Suppressor macrophage treated with lipopolysaccharide for 4 hours (primary cell): ENCODE data around the gene ING3.

Source experiments
- DNase-seq: peaks from one replicate; pipeline ENCODE4 v3.0.0-alpha.2; 2020

The ING3 gene

GRCh38 chr7:120950539-120951308, at the start of gene ING3:
ING3 (plus strand) TSS chr7:120950777; CDS start chr7:120950897, 120 bp downstream.
- DNase-seq = peak; percentile 99

- no peak for DNase-seq
Observed at GRCh38 chr7:120915314-120916105, 35.1 kb upstream of the ING3 start.

DNA sequence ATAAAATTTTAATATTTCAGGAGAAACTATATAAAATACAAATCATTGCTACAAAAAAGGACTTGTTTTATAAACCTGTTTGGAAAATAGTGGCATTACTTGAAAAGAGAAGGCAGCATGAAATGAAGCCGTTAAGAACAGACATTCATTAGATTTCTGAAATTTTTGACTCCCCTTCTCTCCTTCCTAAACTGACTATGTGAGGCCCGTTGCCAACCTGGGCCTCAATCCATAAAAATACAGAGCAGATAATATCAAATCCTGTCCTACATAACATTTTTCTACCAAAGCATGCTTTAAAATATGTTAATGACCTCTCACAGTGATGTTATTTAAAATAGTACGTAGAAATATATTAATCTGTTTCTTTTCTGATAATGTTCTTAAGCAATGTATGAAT, 34.5 kb upstream of the ING3 start:
- DNase-seq = no peak

DNA sequence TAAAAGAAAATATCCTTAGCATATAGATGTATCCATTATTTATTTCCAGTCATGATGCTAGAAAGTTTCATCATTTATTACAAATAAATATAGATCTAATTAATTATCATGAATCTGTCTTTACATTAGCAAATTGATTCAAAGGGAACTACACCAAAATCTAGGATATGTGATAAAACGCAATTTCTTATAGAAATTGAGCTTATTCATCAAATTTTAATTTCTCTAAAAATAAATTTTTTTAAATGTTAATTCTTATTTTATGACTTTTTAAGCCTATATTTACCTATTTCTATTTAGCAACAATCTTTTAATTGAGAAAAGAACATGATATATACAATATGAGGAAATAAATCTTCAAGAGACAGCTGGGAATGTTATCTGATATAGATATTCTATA, 34.0 kb upstream of the ING3 start:
- no peak for DNase-seq

DNA sequence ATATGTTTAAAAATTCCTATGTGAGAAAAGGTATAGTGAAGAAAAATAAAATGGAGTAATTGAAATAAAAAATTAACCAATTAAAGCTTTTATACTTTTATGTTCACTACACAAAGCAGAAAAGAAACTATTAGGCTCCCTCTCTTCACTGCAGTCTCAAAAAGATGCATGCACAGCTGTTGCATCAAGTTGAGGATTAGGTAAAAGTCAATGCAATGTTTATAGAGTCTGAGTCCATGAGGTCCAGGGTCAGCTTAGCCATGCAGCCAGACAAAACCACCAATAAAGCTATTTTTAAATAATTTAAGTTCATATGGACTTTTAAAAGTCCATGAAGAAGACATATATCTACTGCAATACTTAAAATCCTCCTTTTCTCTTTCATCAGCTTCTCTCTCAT, 31.1 kb upstream of the ING3 start:
- DNase-seq = no peak

DNA sequence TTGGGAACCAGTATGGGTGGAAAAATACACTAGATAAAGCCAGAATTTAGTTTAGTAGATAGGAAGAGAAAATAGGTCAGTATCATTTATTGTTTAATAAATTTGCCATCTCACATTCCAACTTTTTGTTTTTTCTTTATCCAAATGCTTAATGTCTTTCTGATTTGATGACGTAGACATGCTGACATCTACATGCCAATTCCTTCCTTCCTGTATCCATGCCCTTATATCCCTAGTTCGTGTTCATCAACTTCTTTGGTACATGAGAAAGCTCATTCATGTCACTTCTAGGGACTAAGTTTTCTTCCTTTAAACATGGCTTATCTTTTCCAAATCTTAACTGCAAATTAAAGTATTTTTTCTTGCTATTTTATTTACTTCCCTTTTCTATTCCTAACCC, 30.5 kb upstream of the ING3 start:
- DNase-seq = no peak

- no peak for DNase-seq
Observed at GRCh38 chr7:120920591-120921274, 29.8 kb upstream of the ING3 start.

GRCh38 chr7:120924837-120925236, 25.7 kb upstream of the ING3 start:
- no peak for DNase-seq

DNA sequence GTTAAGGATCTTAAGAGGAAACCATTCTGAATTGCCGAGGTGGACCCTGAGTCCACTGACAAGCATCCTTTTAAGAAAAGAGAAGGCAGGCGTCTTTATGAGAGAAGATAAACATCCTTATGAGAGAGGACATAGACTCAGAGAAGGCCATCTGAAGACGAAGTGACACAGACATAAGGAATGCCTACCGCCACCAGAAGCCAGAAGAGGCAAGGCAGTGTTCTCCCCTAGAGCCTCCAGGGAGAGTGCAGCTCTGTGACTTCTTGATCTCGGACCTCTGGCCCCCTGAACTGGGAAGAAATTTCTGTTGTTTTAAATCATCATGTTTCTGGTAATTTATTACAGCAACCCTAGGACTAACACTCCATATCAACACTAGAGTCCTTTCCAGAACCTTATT, 25.2 kb upstream of the ING3 start:
- no peak for DNase-seq

DNA sequence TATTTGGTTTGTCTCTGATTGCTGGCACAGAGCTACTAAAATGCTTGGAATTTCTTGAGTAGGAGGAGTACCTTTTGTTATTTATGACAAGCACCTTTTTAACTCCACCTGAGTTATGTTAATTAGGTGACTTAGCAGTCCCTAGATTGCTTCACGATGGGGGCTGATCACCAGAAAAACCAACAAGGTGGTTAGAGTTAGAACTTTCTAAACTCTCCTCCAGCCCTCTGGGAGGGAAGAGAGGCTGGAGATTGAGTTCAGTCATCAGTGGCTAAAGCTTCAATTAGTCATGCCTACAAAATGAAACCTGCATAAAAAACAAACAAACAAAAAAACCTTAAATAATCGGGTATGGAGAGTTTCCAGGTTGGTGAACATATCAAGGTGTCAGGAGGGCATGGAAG, 23.6 kb upstream of the ING3 start:
- DNase-seq = no peak

DNA sequence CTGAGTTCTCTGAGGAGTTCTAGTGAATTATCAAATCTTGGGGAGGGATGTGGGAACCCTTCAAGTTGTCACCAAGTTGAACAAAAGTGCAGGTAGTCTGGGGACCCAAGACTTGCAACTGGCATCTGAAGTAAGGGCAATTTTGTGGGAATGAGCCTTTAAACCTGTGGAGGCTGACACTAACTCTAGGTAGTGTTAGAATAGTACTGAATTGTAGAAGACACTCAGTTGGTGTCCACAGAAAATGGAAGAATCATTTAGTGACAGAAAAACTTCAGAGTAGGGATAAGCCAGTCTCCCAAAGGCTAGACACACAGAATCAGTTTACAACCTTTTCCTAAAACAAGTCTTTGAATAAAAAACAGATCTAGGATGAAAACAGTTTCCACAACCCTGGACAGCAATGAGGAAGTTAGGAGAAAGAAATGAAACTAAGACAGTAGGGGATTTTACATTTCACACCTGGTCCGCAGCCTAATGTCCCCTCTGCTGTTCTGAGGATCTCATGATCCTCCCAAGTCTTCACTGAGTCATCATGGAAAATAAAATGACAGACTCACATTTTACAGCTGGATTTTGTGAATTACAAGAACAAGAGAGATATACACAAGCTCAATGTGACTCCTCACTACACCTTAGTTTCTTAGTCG, 23.0 kb upstream of the ING3 start:
- no peak for DNase-seq

DNA sequence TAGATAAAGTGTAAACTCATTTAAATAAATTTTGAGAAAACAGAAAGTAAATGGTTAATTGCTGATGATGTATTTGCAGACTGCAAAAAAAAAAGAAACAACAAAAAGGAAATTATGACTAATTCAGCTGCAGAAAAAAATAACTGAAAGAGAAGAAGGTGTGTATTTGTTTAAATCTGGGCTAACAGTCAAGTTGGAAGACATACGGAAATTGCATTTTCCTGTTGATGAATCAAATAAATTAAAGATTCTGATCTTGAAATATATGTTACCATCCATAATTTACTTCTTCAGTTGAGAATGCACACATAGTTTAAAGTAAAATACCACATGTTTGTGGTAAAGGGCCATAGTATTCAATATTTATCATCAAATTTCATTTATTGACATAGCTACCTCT, 19.3 kb upstream of the ING3 start:
- DNase-seq = no peak

- DNase-seq = peak; percentile 15
Observed at GRCh38 chr7:120933475-120933874, 17.1 kb upstream of the ING3 start.

- DNase-seq = no peak
Observed at GRCh38 chr7:120939345-120939744, 11.2 kb upstream of the ING3 start.

DNA sequence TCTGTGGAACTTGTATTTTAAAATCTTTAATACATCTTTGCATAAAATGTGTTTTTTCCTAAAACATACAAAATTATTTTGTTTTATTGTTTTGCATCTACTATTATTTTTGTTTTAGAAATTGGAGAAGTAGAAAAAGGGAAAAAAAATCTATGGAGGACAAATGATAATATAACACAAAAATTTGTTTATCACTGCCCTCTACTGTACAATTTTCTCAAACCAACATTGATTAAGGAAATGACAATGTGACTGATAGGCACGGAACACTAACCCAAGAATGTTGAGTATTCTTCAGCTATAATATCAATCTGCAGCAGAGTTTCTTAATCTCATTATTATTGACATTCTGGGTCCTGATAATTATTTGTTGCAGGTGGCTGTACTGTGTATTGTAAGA, 9.5 kb upstream of the ING3 start:
- DNase-seq = peak; percentile 55

DNA sequence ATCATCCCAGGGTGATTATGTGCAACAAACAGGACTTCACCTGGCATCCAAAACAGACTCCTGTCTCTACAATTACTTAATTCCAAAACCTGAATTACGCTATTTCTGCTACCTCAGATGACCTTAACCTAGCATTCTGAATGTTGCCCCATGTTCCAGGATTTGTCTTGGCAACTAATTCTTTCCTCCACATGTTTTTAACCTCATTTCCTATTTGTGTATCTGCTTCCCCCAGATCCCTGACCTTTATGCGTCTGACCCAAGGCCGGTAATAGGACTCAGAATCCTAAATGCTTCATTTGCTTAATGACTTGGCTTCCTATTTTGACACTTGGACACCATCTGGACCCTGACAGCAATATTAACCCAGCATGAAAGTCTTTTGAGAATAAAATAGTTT, 8.7 kb upstream of the ING3 start:
- no peak for DNase-seq

- no peak for DNase-seq
Observed at GRCh38 chr7:120942861-120943260, 7.7 kb upstream of the ING3 start.

GRCh38 chr7:120944826-120945562, 5.6 kb upstream of the ING3 start:
- no peak for DNase-seq

DNA sequence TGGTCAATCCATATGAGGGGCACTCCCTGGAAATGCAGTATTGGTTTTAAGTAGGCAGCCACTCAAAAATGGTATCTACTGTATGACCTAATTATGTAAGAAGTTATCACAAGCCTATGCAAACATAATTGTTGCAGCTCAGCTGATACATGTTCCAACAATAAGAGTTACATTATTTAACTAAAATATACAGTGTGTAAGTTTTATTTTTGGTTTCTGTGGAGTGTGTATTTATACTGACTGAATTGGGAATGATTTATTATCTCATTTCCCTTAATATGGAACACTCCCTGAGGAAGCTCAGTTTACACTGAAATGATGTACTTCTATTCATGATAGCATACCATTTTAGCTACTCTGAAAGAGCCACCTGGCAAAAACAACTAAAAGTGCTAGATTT, 2.6 kb upstream of the ING3 start:
- no peak for DNase-seq

- DNase-seq = no peak
Observed at GRCh38 chr7:120949393-120949911, 1.1 kb upstream of the ING3 start.

- no peak for DNase-seq
Observed at GRCh38 chr7:120949998-120950538, 509 bp upstream of the ING3 start.

- DNase-seq = no peak
Observed at GRCh38 chr7:120951309-120951699, 727 bp downstream of the ING3 start.
